Ovary (tissue), 9 donors: ENCODE measurements around the gene ERC1. TPM values are rescaled to one million over a fixed set of nuclear protein-coding genes. Genes with fewer than 3 reads are reported as not detected.

Source experiments
- DNase-seq, 5 donors: peaks; one replicate each; pipeline ENCODE4 v3.0.0-alpha.2; 2019 to 2020
- H3K27ac ChIP-seq, 2 donors: fragments of 200-600 bp; one replicate each; pipeline versions ENCODE4 v1.5.1 to v1.8.0; 2019 to 2022
- H3K27me3 ChIP-seq: fragments of 200-600 bp; one replicate; pipeline ENCODE4 v1.8.0; 2022
- H3K36me3 ChIP-seq: fragments of 200-600 bp; sonication (generic); one replicate; pipeline ENCODE4 v1.5.1; 2019
- H3K4me1 ChIP-seq: one replicate; pipeline ENCODE4 v1.8.1; 2013; ENCODE audit warnings: mild to moderate bottlenecking, moderate library complexity; ENCODE audit not compliant: insufficient read depth
- H3K4me3 ChIP-seq: fragments of 200-600 bp; sonication (generic); one replicate; pipeline ENCODE4 v1.5.1; 2017
- H3K9me3 ChIP-seq, 2 donors: fragments of 200-600 bp in 1 of 2; sonication (generic) in 1 of 2; one replicate each; pipeline versions ENCODE4 v1.5.1 to v1.8.1; 2013 to 2019; ENCODE audit warnings: mild to moderate bottlenecking in 1 of 2, moderate library complexity in 1 of 2
- CTCF ChIP-seq, 3 donors: fragments of 450-650 bp in 2 of 3; fragments of 200-600 bp in 1 of 3; IDR thresholded peaks; one replicate each; pipeline versions ENCODE4 v1.5.1 to v1.8.0; 2016 to 2022; ENCODE audit warnings: antibody characterized with exemption in 3 of 3, mild to moderate bottlenecking in 1 of 3
- EP300 ChIP-seq: sonication (generic); formaldehyde crosslinking; IDR thresholded peaks from one replicate; pipeline ENCODE4 v1.6.1; 2017; ENCODE audit warnings: antibody characterized with exemption
- POLR2A ChIP-seq: fragments of 450-650 bp; IDR thresholded peaks from one replicate; pipeline ENCODE4 v1.6.1; 2017; ENCODE audit warnings: antibody characterized with exemption, mild to moderate bottlenecking, moderate library complexity
- WGBS, 3 donors: extraction: QIAGEN DNeasy Blood & Tissue Kit in 1 of 3; methylation state at CpG; one replicate each; pipeline versions ENCODE4 v1.1.5 to v1.1.7; 2013 to 2017; 5-methylcytosine and 5-hydroxymethylcytosine counted together
- intact Hi-C, 4 donors: fragments of 100-400 bp; cut with DNase I; formaldehyde crosslinking; loops; one replicate each; pipeline versions ENCODE4 v1.11.0 to v1.15.1; 2022 to 2023
- polyA plus RNA-seq, 2 donors: library from polyadenylated mRNA; stranded (reverse); fragments of 200-250 nt in 1 of 2; fragments of 350-450 nt in 1 of 2; fragmentation: Illumina TruSeq in 1 of 2; extraction: RNeasy Lipid Tissue Mini Kit (QIAGEN cat#74804) in 1 of 2; gene quantifications; one replicate each; pipeline ENCODE4 v1.2.3, GENCODE V29; 2013 to 2014
- total RNA-seq, 7 donors: library from RNA; depleted of rRNA in 2 of 7; stranded (reverse); fragments of >200 nt in 2 of 7; fragmentation: NEBNext Ultra II Directional in 3 of 7; extraction: Animal tissue kit (Norgen Biotek cat#: 25700) in 3 of 7; gene quantifications; one replicate each; pipeline versions ENCODE4 v1.1.0 to v1.2.4, GENCODE V29; 2016 to 2023
- donor health status: DM: no; HTN: no; CAD: no; lungs with moderate emphysema.
- donor health status: DM: no; HTN: no; CAD: no.
- donor health status: Bipolar disorder and iron deficiency.
- donor health status: DM: yes; HTN: yes; CAD: no.
- donor health status: DM: no; HTN: no; CAD: no.
- donor health status: DM: yes; HTN: yes; CAD: no.

Gene ERC1
- total and polyA plus RNA-seq, 9 donors = 10.4 to 65.2 (median 51.6) TPM

- WGBS, 3 donors = 94 to 96% (median 95%) methylated on average over 6 of the region's 6 CpGs
- no peaks in the 10 kb centered on the region for H3K36me3 ChIP-seq
- no peak overlapping the region for H3K27ac ChIP-seq
- no peak for TF ChIP-seq CTCF (IDR thresholded peaks at IDR 0.05)
- no peak for TF ChIP-seq EP300
- no peak for TF ChIP-seq POLR2A
- H3K27me3 ChIP-seq = no peaks in the 10 kb centered on the region
- intact Hi-C loops = no loop called here
- H3K4me3 ChIP-seq = no peak overlapping the region
- no peaks in the 10 kb centered on the region for H3K4me1 ChIP-seq
- no peak for DNase-seq
- no peaks in the 10 kb centered on the region for H3K9me3 ChIP-seq
Observed at GRCh38 chr12:1382151-1382550, 391.1 kb downstream of the ERC1 start.

GRCh38 chr12:1382826-1383225 lies 391.8 kb downstream of the ERC1 start:
- no peak for DNase-seq
- no peaks in the 10 kb centered on the region for H3K27me3 ChIP-seq
- no peaks in the 10 kb centered on the region for H3K36me3 ChIP-seq
- no peak for TF ChIP-seq EP300
- TF ChIP-seq POLR2A = no peak
- no peak for TF ChIP-seq CTCF (IDR thresholded peaks at IDR 0.05)
- no peak overlapping the region for H3K27ac ChIP-seq
- no peaks in the 10 kb centered on the region for H3K9me3 ChIP-seq
- intact Hi-C loops = no loop called here
- no peaks in the 10 kb centered on the region for H3K4me1 ChIP-seq
- 47 to 78% (median 76%) methylated on average over 4 of the region's 4 CpGs for WGBS, 3 donors
- H3K4me3 ChIP-seq = no peak overlapping the region

- H3K36me3 ChIP-seq = no peaks in the 10 kb centered on the region
- no peaks in the 10 kb centered on the region for H3K27me3 ChIP-seq
- no peak overlapping the region for H3K4me3 ChIP-seq
- no peaks in the 10 kb centered on the region for H3K9me3 ChIP-seq
- H3K27ac ChIP-seq = no peak overlapping the region
- DNase-seq = no peak
- 87 to 89% (median 89%) methylated on average over 4 of the region's 4 CpGs for WGBS, 3 donors
- H3K4me1 ChIP-seq = no peaks in the 10 kb centered on the region
- intact Hi-C loops = no loop called here
- TF ChIP-seq POLR2A (no peak), CTCF (IDR thresholded peaks at IDR 0.05) (no peak), EP300 (no peak)
Observed at GRCh38 chr12:1383758-1384157, 392.7 kb downstream of the ERC1 start.

GRCh38 chr12:1384910-1385309 lies 393.9 kb downstream of the ERC1 start:
- WGBS, 3 donors = 70 to 95% (median 94%) methylated on average over 4 of the region's 4 CpGs
- no peaks in the 10 kb centered on the region for H3K9me3 ChIP-seq
- no peaks in the 10 kb centered on the region for H3K4me1 ChIP-seq
- H3K36me3 ChIP-seq = no peaks in the 10 kb centered on the region
- no peak overlapping the region for H3K27ac ChIP-seq
- intact Hi-C loops = no loop called here
- H3K4me3 ChIP-seq = no peak overlapping the region
- no peaks in the 10 kb centered on the region for H3K27me3 ChIP-seq
- no peak for DNase-seq
- TF ChIP-seq CTCF (IDR thresholded peaks at IDR 0.05) (no peak), POLR2A (no peak), EP300 (no peak)

GRCh38 chr12:1391722-1392121 lies 400.7 kb downstream of the ERC1 start:
- H3K27me3 ChIP-seq = no peaks in the 10 kb centered on the region
- no peak overlapping the region for H3K4me3 ChIP-seq
- no peak for TF ChIP-seq POLR2A
- no peak for TF ChIP-seq EP300
- no peak for TF ChIP-seq CTCF (IDR thresholded peaks at IDR 0.05)
- H3K27ac ChIP-seq = no peak overlapping the region
- H3K9me3 ChIP-seq = peaks cover 0 to 6% of the 10 kb centered on the region in 2 donors
- no peaks in the 10 kb centered on the region for H3K36me3 ChIP-seq
- intact Hi-C loops = no loop called here
- peaks cover 2% of the 10 kb centered on the region for H3K4me1 ChIP-seq
- DNase-seq = no peak
